HepG2 (cell line): ENCODE data around the gene C20orf96. TPM values are rescaled to one million over a fixed set of nuclear protein-coding genes. Genes with fewer than 3 reads are reported as not detected.
A peak's percentile ranks its signal among the peaks of the same experiment; 100 is the strongest.

ENCODE experiments used
- BCL6 ChIP-seq: IDR thresholded peaks from 2 replicates; pipeline ENCODE4 v1.6.1; 2016; ENCODE audit warnings: missing genetic modification reagents, missing compliant biosample characterization
- BHLHE40 ChIP-seq: IDR thresholded peaks from 2 replicates; pipeline ENCODE4 v1.6.1; 2011; ENCODE audit warnings: low read length, improper control_type of control experiment
- EED ChIP-seq: sonication (generic); formaldehyde crosslinking; IDR thresholded peaks from 2 replicates; pipeline ENCODE4 v1.5.0; 2020; ENCODE audit warnings: mild to moderate bottlenecking, missing genetic modification reagents
- FOXO4 ChIP-seq: sonication (generic); formaldehyde crosslinking; conservative IDR thresholded peaks from 2 replicates; pipeline ENCODE4 v1.8.1; 2023; ENCODE audit warnings: missing genetic modification reagents
- JUNB ChIP-seq: sonication (generic); formaldehyde crosslinking; IDR thresholded peaks from 2 replicates; pipeline ENCODE4 v1.8.0; 2022; ENCODE audit warnings: missing genetic modification reagents, mild to moderate bottlenecking, borderline replicate concordance
- KDM3A ChIP-seq: IDR thresholded peaks from 2 replicates; pipeline ENCODE4 v1.6.1; 2018; ENCODE audit warnings: low read depth, missing compliant biosample characterization
- KDM5B ChIP-seq: sonication (generic); formaldehyde crosslinking; IDR thresholded peaks from 2 replicates; pipeline ENCODE4 v1.4.0; 2020; ENCODE audit warnings: missing genetic modification reagents, mild to moderate bottlenecking, borderline replicate concordance
- MED13 ChIP-seq: sonication (generic); formaldehyde crosslinking; IDR thresholded peaks from 2 replicates; pipeline ENCODE4 v1.5.0; 2020; ENCODE audit warnings: missing genetic modification reagents
- NONO ChIP-seq, 2 experiments: fragments of 450-650 bp in 1 of 2; sonication (generic) in 1 of 2; formaldehyde crosslinking in 1 of 2; IDR thresholded peaks in 1 of 2; conservative IDR thresholded peaks in 1 of 2; 2 replicates each; pipeline versions ENCODE4 v1.6.1 to v1.8.0; 2017 to 2022; ENCODE audit warnings: mild to moderate bottlenecking in 1 of 2, missing genetic modification reagents in 1 of 2, moderate library complexity in 1 of 2
- PITX1 ChIP-seq: sonication (generic); formaldehyde crosslinking; IDR thresholded peaks from 2 replicates; pipeline ENCODE4 v1.5.1; 2020; ENCODE audit warnings: mild to moderate bottlenecking, missing genetic modification reagents
- RBM22 ChIP-seq: fragments of 200-400 bp; formaldehyde crosslinking; optimal IDR thresholded peaks from 2 replicates; pipeline ENCODE3; 2017; ENCODE audit warnings: mild to moderate bottlenecking, low read length, moderate library complexity
- SCMH1 ChIP-seq: sonication (generic); formaldehyde crosslinking; IDR thresholded peaks from 2 replicates; pipeline ENCODE4 v1.9.0; 2021; ENCODE audit warnings: missing genetic modification reagents, mild to moderate bottlenecking, borderline replicate concordance
- SIN3B ChIP-seq: fragments of 150-350 bp; IDR thresholded peaks from 2 replicates; pipeline ENCODE4 v1.6.1; 2014; ENCODE audit warnings: low read length
- SP5 ChIP-seq: IDR thresholded peaks from 2 replicates; pipeline ENCODE4 v1.6.1; 2016; ENCODE audit warnings: low read depth, borderline replicate concordance
- SRSF4 ChIP-seq: fragments of 200-400 bp; formaldehyde crosslinking; IDR thresholded peaks from one replicate; pipeline ENCODE4 v1.6.1; 2018; ENCODE audit warnings: mild to moderate bottlenecking, low read depth, low read length, moderate library complexity; ENCODE audit not compliant: poor library complexity, severe bottlenecking
- ZEB1 ChIP-seq: IDR thresholded peaks from 2 replicates; pipeline ENCODE4 v1.6.1; 2012; ENCODE audit warnings: mild to moderate bottlenecking, low read depth, inconsistent platforms; ENCODE audit not compliant: insufficient replicate concordance
- ZNF768 ChIP-seq: sonication (generic); formaldehyde crosslinking; IDR thresholded peaks from 2 replicates; pipeline ENCODE4 v1.4.0; 2020; ENCODE audit warnings: missing genetic modification reagents
- ZSCAN20 ChIP-seq: sonication (generic); formaldehyde crosslinking; IDR thresholded peaks from 2 replicates; pipeline ENCODE4 v1.4.0; 2020; ENCODE audit warnings: missing genetic modification reagents, mild to moderate bottlenecking, borderline replicate concordance
- polyA plus RNA-seq, 8 experiments: library from polyadenylated mRNA; depleted of rRNA in 3 of 8; stranded (reverse) in 7 of 8; unstranded in 1 of 8; fragments of >200 nt; fragmentation: Illumina TruSeq in 4 of 8; extraction: Trizol in 4 of 8; gene quantifications; 2 replicates each; pipeline versions ENCODE4 v1.2.1 to v1.2.3, GENCODE V29; 2011 to 2016; ENCODE audit warnings: low read depth in 4 of 8, missing spikeins in 1 of 8, mixed read lengths in 1 of 8; ENCODE audit not compliant: insufficient read depth in 1 of 8
- total RNA-seq, 5 experiments: library from RNA; depleted of rRNA; stranded (reverse); fragments of >200 nt; fragmentation: Illumina TruSeq; extraction: Trizol; gene quantifications; 2 replicates each; pipeline ENCODE4 v1.2.3, GENCODE V29; 2016; ENCODE audit warnings: low read depth in 1 of 5
- TF ChIP-seq, protein P1 (sequence below): sonication (generic); formaldehyde crosslinking; IDR thresholded peaks from 2 replicates; pipeline ENCODE4 v1.4.0; 2020; ENCODE audit warnings: missing genetic modification reagents
- TF ChIP-seq, protein P2 (sequence below): IDR thresholded peaks from 2 replicates; pipeline ENCODE4 v1.6.1; 2016; ENCODE audit warnings: control low read depth
- TF ChIP-seq, protein P3 (sequence below): sonication (generic); formaldehyde crosslinking; IDR thresholded peaks from 2 replicates; pipeline ENCODE4 v1.4.0; 2020; ENCODE audit warnings: missing genetic modification reagents, borderline replicate concordance

C20orf96 gene
- total and polyA plus RNA-seq, 2 of the 13 experiments (the other 11 are each of a cell fraction or from before 2014, with no cell fraction given) = 3.8 to 20.6 TPM

GRCh38 chr20:324177-325044, 33.9 kb upstream of the C20orf96 start (continued):
- peak; percentile 88 for TF ChIP-seq EED (CRISPR knock-in tag)
- no peak for TF ChIP-seq SCMH1 (CRISPR knock-in tag)
- TF ChIP-seq NONO (IDR thresholded peaks at IDR 0.05) = no peak
- peak; percentile 100 for TF ChIP-seq NONO (CRISPR knock-in tag; conservative IDR thresholded peaks at IDR 0.05)
- TF ChIP-seq RBM22 = peak; percentile 53
- TF ChIP-seq SIN3B = 0 out of 2 replicates have a peak, but pooled peaks have one; percentile 18
- TF ChIP-seq KDM5B = peak; percentile 97
- TF ChIP-seq JUNB (CRISPR knock-in tag) = no peak; the same call in 1 of the 2 replicates
- TF ChIP-seq, protein P1, sequence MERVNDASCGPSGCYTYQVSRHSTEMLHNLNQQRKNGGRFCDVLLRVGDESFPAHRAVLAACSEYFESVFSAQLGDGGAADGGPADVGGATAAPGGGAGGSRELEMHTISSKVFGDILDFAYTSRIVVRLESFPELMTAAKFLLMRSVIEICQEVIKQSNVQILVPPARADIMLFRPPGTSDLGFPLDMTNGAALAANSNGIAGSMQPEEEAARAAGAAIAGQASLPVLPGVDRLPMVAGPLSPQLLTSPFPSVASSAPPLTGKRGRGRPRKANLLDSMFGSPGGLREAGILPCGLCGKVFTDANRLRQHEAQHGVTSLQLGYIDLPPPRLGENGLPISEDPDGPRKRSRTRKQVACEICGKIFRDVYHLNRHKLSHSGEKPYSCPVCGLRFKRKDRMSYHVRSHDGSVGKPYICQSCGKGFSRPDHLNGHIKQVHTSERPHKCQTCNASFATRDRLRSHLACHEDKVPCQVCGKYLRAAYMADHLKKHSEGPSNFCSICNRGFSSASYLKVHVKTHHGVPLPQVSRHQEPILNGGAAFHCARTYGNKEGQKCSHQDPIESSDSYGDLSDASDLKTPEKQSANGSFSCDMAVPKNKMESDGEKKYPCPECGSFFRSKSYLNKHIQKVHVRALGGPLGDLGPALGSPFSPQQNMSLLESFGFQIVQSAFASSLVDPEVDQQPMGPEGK (CRISPR knock-in tag) = peak; percentile 96
- TF ChIP-seq BCL6 (CRISPR knock-in tag) = peak; percentile 79
- peak; percentile 84 for TF ChIP-seq PITX1 (CRISPR knock-in tag)
- no peak for TF ChIP-seq FOXO4
- peak; percentile 97 for TF ChIP-seq ZSCAN20 (CRISPR knock-in tag)
- peak; percentile 91 for TF ChIP-seq MED13
- peak; percentile 99 for TF ChIP-seq BHLHE40
- peak; percentile 99 for TF ChIP-seq SP5 (CRISPR knock-in tag)
- peak; percentile 93; the same call in 1 of the 2 replicates for TF ChIP-seq KDM3A (CRISPR knock-in tag)
- TF ChIP-seq, protein P2, sequence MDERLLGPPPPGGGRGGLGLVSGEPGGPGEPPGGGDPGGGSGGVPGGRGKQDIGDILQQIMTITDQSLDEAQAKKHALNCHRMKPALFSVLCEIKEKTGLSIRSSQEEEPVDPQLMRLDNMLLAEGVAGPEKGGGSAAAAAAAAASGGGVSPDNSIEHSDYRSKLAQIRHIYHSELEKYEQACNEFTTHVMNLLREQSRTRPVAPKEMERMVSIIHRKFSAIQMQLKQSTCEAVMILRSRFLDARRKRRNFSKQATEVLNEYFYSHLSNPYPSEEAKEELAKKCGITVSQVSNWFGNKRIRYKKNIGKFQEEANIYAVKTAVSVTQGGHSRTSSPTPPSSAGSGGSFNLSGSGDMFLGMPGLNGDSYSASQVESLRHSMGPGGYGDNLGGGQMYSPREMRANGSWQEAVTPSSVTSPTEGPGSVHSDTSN (CRISPR knock-in tag) = 0 out of 2 replicates have a peak, but pooled peaks have one; percentile 16
- TF ChIP-seq, protein P3, sequence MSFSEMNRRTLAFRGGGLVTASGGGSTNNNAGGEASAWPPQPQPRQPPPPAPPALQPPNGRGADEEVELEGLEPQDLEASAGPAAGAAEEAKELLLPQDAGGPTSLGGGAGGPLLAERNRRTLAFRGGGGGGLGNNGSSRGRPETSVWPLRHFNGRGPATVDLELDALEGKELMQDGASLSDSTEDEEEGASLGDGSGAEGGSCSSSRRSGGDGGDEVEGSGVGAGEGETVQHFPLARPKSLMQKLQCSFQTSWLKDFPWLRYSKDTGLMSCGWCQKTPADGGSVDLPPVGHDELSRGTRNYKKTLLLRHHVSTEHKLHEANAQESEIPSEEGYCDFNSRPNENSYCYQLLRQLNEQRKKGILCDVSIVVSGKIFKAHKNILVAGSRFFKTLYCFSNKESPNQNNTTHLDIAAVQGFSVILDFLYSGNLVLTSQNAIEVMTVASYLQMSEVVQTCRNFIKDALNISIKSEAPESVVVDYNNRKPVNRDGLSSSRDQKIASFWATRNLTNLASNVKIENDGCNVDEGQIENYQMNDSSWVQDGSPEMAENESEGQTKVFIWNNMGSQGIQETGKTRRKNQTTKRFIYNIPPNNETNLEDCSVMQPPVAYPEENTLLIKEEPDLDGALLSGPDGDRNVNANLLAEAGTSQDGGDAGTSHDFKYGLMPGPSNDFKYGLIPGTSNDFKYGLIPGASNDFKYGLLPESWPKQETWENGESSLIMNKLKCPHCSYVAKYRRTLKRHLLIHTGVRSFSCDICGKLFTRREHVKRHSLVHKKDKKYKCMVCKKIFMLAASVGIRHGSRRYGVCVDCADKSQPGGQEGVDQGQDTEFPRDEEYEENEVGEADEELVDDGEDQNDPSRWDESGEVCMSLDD (CRISPR knock-in tag) = peak; percentile 88
- TF ChIP-seq SRSF4 = peak; percentile 54
- TF ChIP-seq ZNF768 (CRISPR knock-in tag) = peak; percentile 80; the same call in 1 of the 2 replicates
- TF ChIP-seq ZEB1 = no peak
- TF ChIP-seq, all 625 proteins: peak for 488
